Mammary epithelial cell (primary cell): ENCODE measurements around the gene ATP23.

ENCODE experiments used
- EZH2 ChIP-seq: IDR thresholded peaks from 2 replicates; pipeline ENCODE4 v1.6.1; 2012; ENCODE audit warnings: low read length, inconsistent platforms, borderline replicate concordance
- TF ChIP-seq, protein P1 (sequence below), 2 donors: IDR thresholded peaks in 1 of 2; conservative IDR thresholded peaks in 1 of 2; 2 replicates each; pipeline ENCODE4 v1.5.1; 2011 to 2012; ENCODE audit warnings: inconsistent platforms in 2 of 2, low read length in 2 of 2, mild to moderate bottlenecking in 2 of 2, control low read depth in 1 of 2, low read depth in 1 of 2; ENCODE audit not compliant: insufficient read depth in 1 of 2; ENCODE audit errors: extremely low read depth in 1 of 2

DNA sequence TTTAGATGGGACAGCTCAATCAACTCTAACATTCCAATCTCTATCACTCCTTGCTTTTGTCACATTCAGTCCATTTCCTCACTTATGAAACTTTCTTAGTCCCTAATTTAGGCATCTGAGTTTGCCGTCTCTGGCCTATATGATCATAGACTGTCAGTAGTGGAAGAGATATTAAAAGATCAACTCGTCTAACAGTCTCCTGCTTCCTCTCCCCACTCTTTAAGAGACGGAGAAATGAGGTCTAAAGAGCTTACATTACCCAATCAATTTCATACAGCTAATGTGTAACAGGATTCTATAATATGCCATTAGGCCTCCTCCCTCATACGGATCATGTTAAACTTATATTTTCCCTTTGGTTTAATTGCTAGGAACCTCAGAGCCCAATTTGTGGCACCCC lies 6.5 kb upstream of the ATP23 start:
- TF ChIP-seq, protein P1, sequence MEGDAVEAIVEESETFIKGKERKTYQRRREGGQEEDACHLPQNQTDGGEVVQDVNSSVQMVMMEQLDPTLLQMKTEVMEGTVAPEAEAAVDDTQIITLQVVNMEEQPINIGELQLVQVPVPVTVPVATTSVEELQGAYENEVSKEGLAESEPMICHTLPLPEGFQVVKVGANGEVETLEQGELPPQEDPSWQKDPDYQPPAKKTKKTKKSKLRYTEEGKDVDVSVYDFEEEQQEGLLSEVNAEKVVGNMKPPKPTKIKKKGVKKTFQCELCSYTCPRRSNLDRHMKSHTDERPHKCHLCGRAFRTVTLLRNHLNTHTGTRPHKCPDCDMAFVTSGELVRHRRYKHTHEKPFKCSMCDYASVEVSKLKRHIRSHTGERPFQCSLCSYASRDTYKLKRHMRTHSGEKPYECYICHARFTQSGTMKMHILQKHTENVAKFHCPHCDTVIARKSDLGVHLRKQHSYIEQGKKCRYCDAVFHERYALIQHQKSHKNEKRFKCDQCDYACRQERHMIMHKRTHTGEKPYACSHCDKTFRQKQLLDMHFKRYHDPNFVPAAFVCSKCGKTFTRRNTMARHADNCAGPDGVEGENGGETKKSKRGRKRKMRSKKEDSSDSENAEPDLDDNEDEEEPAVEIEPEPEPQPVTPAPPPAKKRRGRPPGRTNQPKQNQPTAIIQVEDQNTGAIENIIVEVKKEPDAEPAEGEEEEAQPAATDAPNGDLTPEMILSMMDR (conservative IDR thresholded peaks at IDR 0.05 in 1 of 2, IDR thresholded peaks at IDR 0.05 in 1 of 2; ENCODE audit: extremely low read depth in 1 of 2, insufficient read depth in 1 of 2, low read depth in 1 of 2, low read length in 2 of 2), result no peak
- TF ChIP-seq EZH2, result no peak
